HG03064 (cell line): Measurements from ENCODE around the gene HDAC4.

ENCODE experiments used
- ATAC-seq: cut with Tn5 transposase; IDR thresholded peaks from one replicate; pipeline ENCODE4 v1.9.1; 2021; ENCODE audit warnings: low read depth; ENCODE audit not compliant: unreplicated experiment

Gene HDAC4

GRCh38 chr2:239028253-239028619 is 372.6 kb downstream of the HDAC4 start:
- no peak for ATAC-seq

GRCh38 chr2:239027391-239028252 is 373.2 kb downstream of the HDAC4 start:
- no peak for ATAC-seq

GRCh38 chr2:239026711-239027361 is 374.0 kb downstream of the HDAC4 start:
- no peak for ATAC-seq

- ATAC-seq = no peak
Measured at GRCh38 chr2:239025951-239026461, 374.8 kb downstream of the HDAC4 start.

- ATAC-seq = no peak
Measured at GRCh38 chr2:239025096-239025801, 375.6 kb downstream of the HDAC4 start.

GRCh38 chr2:239024226-239024625 is 376.6 kb downstream of the HDAC4 start:
- no peak for ATAC-seq

- ATAC-seq = no peak
Measured at GRCh38 chr2:239022437-239023260, 378.2 kb downstream of the HDAC4 start.

- no peak for ATAC-seq
Measured at GRCh38 chr2:239021651-239022436, 379.0 kb downstream of the HDAC4 start.

- ATAC-seq = no peak
Measured at GRCh38 chr2:239021224-239021623, 379.6 kb downstream of the HDAC4 start.

GRCh38 chr2:239020541-239021041 is 380.2 kb downstream of the HDAC4 start:
- no peak for ATAC-seq

- ATAC-seq = no peak
Measured at GRCh38 chr2:239019183-239019581, 381.6 kb downstream of the HDAC4 start.

- ATAC-seq = no peak
Measured at GRCh38 chr2:239018271-239019182, 382.3 kb downstream of the HDAC4 start.

- ATAC-seq = no peak
Measured at GRCh38 chr2:239017491-239018098, 383.2 kb downstream of the HDAC4 start.

GRCh38 chr2:239015901-239016675 is 384.7 kb downstream of the HDAC4 start:
- ATAC-seq = no peak

GRCh38 chr2:239015218-239015900 is 385.5 kb downstream of the HDAC4 start:
- ATAC-seq = no peak

- ATAC-seq = no peak
Measured at GRCh38 chr2:239014458-239015217, 386.2 kb downstream of the HDAC4 start.
